ENCODE results near the gene GNAQ. TPM values are rescaled to one million over a fixed set of nuclear protein-coding genes. Genes with fewer than 3 reads are reported as not detected.

The GNAQ gene
- total and polyA plus RNA-seq, 2 experiments from 2014 or later: 21.1 to 43.1 TPM

GRCh38 chr9:77957652-77958051, 74.0 kb downstream of the GNAQ start:
- Histone ChIP-seq H3K9me2 (ENCODE audit: insufficient read depth) (no peaks in the 10 kb centered on the region), H2AFZ (no peak overlapping the region), H3K4me3 (no peak overlapping the region), H3K79me2 (replicated peaks; ENCODE audit: insufficient read depth) (peaks cover 92% of the 10 kb centered on the region), H3K4me1 (ENCODE audit: insufficient read depth) (peaks cover 84% of the 10 kb centered on the region), H3K4me2 (0 out of 2 replicates have a peak overlapping the region, but pooled peaks have one; percentile 41), H3F3A (replicated peaks; ENCODE audit: low read depth) (no peaks in the 10 kb centered on the region), H4K20me1 (replicated peaks; ENCODE audit: insufficient read depth) (no peaks in the 10 kb centered on the region), H3K36me3 (ENCODE audit: insufficient read depth) (no peaks in the 10 kb centered on the region), H3K27me3 (ENCODE audit: insufficient read depth) (no peaks in the 10 kb centered on the region), H3K27ac (ENCODE audit: low read depth) (no peak overlapping the region)
- Mint-ChIP-seq H3K4me3 (peak overlapping the region; percentile 36), H3K36me3 (ENCODE audit: low read depth) (no peaks in the 10 kb centered on the region), H3K9me3 (no peaks in the 10 kb centered on the region), H3K4me1 (peaks cover 87% of the 10 kb centered on the region), H3K27ac (peak overlapping the region; percentile 53), H3K27me3 (ENCODE audit: insufficient read depth, low read depth, poor library complexity) (peaks cover 8% of the 10 kb centered on the region)
- no peak for TF ChIP-seq REST (IDR thresholded peaks at IDR 0.05; ENCODE audit: unreplicated experiment)
- ATAC-seq: no peak; the same call in 2 of the 3 replicates
- no peak for DNase-seq (ENCODE audit: low spot score)

DNA sequence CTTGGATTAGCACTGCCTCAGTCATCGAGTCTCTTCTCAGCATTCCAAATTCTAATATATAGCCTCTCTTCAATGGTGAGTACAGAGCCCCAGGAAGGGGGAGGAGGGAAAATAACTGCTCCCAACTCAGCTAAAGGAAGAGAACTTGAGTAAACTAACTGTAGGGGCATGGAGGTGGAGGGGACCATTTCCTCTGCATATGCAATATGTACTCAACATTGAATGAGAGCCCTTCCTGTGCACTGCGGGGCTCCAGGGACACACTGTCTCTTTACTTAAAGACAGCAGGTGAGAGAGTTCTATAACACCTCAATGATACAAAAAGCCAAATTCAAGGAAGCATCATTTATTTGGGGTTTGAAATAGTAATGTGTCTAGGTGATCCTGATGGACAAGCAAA, 75.1 kb downstream of the GNAQ start:
- H3K4me1 ChIP-seq (ENCODE audit: insufficient read depth): peaks cover 75% of the 10 kb centered on the region
- Mint-ChIP-seq H3K36me3 (ENCODE audit: low read depth) (no peaks in the 10 kb centered on the region), H3K4me3 (peak overlapping the region; percentile 38), H3K27ac (peak overlapping the region; percentile 81), H3K9me3 (no peaks in the 10 kb centered on the region), H3K4me1 (peaks cover 83% of the 10 kb centered on the region), H3K27me3 (ENCODE audit: insufficient read depth, low read depth, poor library complexity) (peaks cover 8% of the 10 kb centered on the region)
- H4K20me1 ChIP-seq (replicated peaks; ENCODE audit: insufficient read depth): 0 out of 2 replicates have a peak, but pooled peaks cover 5% of the 10 kb centered on the region
- ATAC-seq (peak; percentile 65), DNase-seq (ENCODE audit: low spot score) (peak; percentile 57)
- H3K9me2 ChIP-seq (ENCODE audit: insufficient read depth): no peaks in the 10 kb centered on the region
- peak overlapping the region; percentile 43 for H3K27ac ChIP-seq (ENCODE audit: low read depth)
- no peaks in the 10 kb centered on the region for H3K27me3 ChIP-seq (ENCODE audit: insufficient read depth)
- peaks cover 92% of the 10 kb centered on the region for H3K79me2 ChIP-seq (replicated peaks; ENCODE audit: insufficient read depth)
- peak overlapping the region; percentile 41 for H3K4me2 ChIP-seq
- no peaks in the 10 kb centered on the region for H3F3A ChIP-seq (replicated peaks; ENCODE audit: low read depth)
- no peak overlapping the region for H2AFZ ChIP-seq
- peak overlapping the region; percentile 29 for H3K4me3 ChIP-seq
- H3K36me3 ChIP-seq (ENCODE audit: insufficient read depth): no peaks in the 10 kb centered on the region
- TF ChIP-seq EZH2phosphoT487 (IDR thresholded peaks at IDR 0.05; ENCODE audit: unreplicated experiment): no peak
- no peak for TF ChIP-seq ZNF114 (CRISPR knock-in tag; IDR thresholded peaks at IDR 0.05)
- no peak for TF ChIP-seq POLR2AphosphoS5 (IDR thresholded peaks at IDR 0.05; ENCODE audit: low read depth)
- TF ChIP-seq CREB1 (CRISPR knock-in tag; IDR thresholded peaks at IDR 0.05; ENCODE audit: low read depth): no peak
- TF ChIP-seq ZNF462 (CRISPR knock-in tag; IDR thresholded peaks at IDR 0.05): peak; percentile 58; the same call in 1 of the 2 replicates
- no peak for TF ChIP-seq ZNF331 (CRISPR knock-in tag; IDR thresholded peaks at IDR 0.05; ENCODE audit: low read depth)
- TF ChIP-seq STAT1 (IDR thresholded peaks at IDR 0.05; ENCODE audit: unreplicated experiment): no peak
- peak; percentile 70 for TF ChIP-seq NANOG (IDR thresholded peaks at IDR 0.05; ENCODE audit: borderline replicate concordance)
- no peak for TF ChIP-seq REST (IDR thresholded peaks at IDR 0.05; ENCODE audit: unreplicated experiment)
